Thoracic aorta (tissue), 2 donors: ENCODE results near the gene ZNF213. TPM values are rescaled to one million over a fixed set of nuclear protein-coding genes. Genes with fewer than 3 reads are reported as not detected.

Source experiments
- ATAC-seq: fragments of 150-250 bp; one replicate; pipeline ENCODE4 v1.8.0; 2017; ENCODE audit warnings: low read depth; ENCODE audit not compliant: insufficient number of reproducible peaks, low FRiP score
- DNase-seq: peaks from one replicate; pipeline ENCODE4 v3.0.0-alpha.2; 2020; ENCODE audit warnings: low spot score
- H3K27ac ChIP-seq, 2 donors: fragments of 200-600 bp; sonication (generic); 1 replicate in 1 of 2; 2 replicates in 1 of 2; pipeline ENCODE4 v1.5.1; 2016; ENCODE audit warnings: mild to moderate bottlenecking in 2 of 2, moderate library complexity in 2 of 2
- H3K27me3 ChIP-seq: fragments of 200-600 bp; sonication (generic); replicated peaks from 2 replicates; pipeline ENCODE4 v1.6.0; 2016; ENCODE audit warnings: mild to moderate bottlenecking; ENCODE audit not compliant: insufficient read depth
- H3K36me3 ChIP-seq: fragments of 200-600 bp; sonication (generic); one replicate; pipeline ENCODE4 v1.5.1; 2016
- H3K4me1 ChIP-seq, 2 donors: fragments of 200-600 bp; sonication (generic); 1 replicate in 1 of 2; 2 replicates in 1 of 2; pipeline versions ENCODE4 v1.5.1 to v1.6.0; 2016; ENCODE audit warnings: low read depth in 2 of 2, mild to moderate bottlenecking in 1 of 2; ENCODE audit not compliant: control insufficient read depth in 1 of 2
- H3K4me3 ChIP-seq: fragments of 200-600 bp; sonication (generic); 2 replicates; pipeline ENCODE4 v1.5.1; 2016; ENCODE audit warnings: mild to moderate bottlenecking
- H3K9me3 ChIP-seq: fragments of 200-600 bp; sonication (generic); 2 replicates; pipeline ENCODE4 v1.5.1; 2016
- CTCF ChIP-seq: fragments of 200-600 bp; sonication (generic); IDR thresholded peaks from one replicate; pipeline ENCODE4 v1.5.1; 2019; ENCODE audit warnings: antibody characterized with exemption
- total RNA-seq, 2 donors: library from RNA; depleted of rRNA; stranded (reverse); fragments of >200 nt; gene quantifications; one replicate each; pipeline versions ENCODE4 v1.1.0 to v1.2.3, GENCODE V29; 2016

Gene ZNF213
- total RNA-seq, 2 donors from 2014 or later = 5.9 to 16.2 TPM

- Histone ChIP-seq H3K27me3 (peaks cover 5% of the 10 kb centered on the region), H3K27ac (no peak overlapping the region), H3K9me3 (no peaks in the 10 kb centered on the region), H3K36me3 (no peaks in the 10 kb centered on the region), H3K4me3 (no peak overlapping the region), H3K4me1 (peaks cover 4 to 6% of the 10 kb centered on the region in 2 donors)
- no peak for DNase-seq
- TF ChIP-seq CTCF = no peak
- ATAC-seq = no peak
These were observed 35.5 kb upstream of the ZNF213 start for GRCh38 chr16:3099395-3099731.

- peak overlapping the region; percentile 62 for H3K4me3 ChIP-seq
- no peaks in the 10 kb centered on the region for H3K9me3 ChIP-seq
- H3K4me1 ChIP-seq = peaks cover 4 to 6% of the 10 kb centered on the region in 2 donors
- peaks cover 5% of the 10 kb centered on the region for H3K27me3 ChIP-seq
- no peak overlapping the region for H3K27ac ChIP-seq
- peak; percentile 65 for DNase-seq
- H3K36me3 ChIP-seq = no peaks in the 10 kb centered on the region
- no peak for ATAC-seq
- TF ChIP-seq CTCF = no peak
These were observed 34.9 kb upstream of the ZNF213 start for GRCh38 chr16:3099732-3100499.

- Histone ChIP-seq H3K27ac (peak overlapping the region in 1 of 2 donors; percentile 23), H3K9me3 (no peaks in the 10 kb centered on the region), H3K27me3 (peaks cover 5% of the 10 kb centered on the region), H3K36me3 (no peaks in the 10 kb centered on the region), H3K4me3 (peak overlapping the region; percentile 43), H3K4me1 (peaks cover 4 to 11% of the 10 kb centered on the region in 2 donors)
- ATAC-seq (no peak), DNase-seq (no peak)
- TF ChIP-seq CTCF = peak; percentile 13
These were observed 33.6 kb upstream of the ZNF213 start for GRCh38 chr16:3101018-3101840.

GRCh38 chr16:3101841-3102470 lies 32.9 kb upstream of the ZNF213 start:
- no peak for TF ChIP-seq CTCF
- Histone ChIP-seq H3K27ac (peak overlapping the region in 1 of 2 donors; percentile 23), H3K27me3 (peaks cover 5% of the 10 kb centered on the region), H3K36me3 (no peaks in the 10 kb centered on the region), H3K4me1 (peaks cover 6 to 13% of the 10 kb centered on the region in 2 donors), H3K4me3 (peak overlapping the region; percentile 43), H3K9me3 (no peaks in the 10 kb centered on the region)
- DNase-seq = no peak
- ATAC-seq = no peak
